Renal cortical epithelial cell (primary cell): ENCODE data around the gene C1QA. TPM values are rescaled to one million over a fixed set of nuclear protein-coding genes. Genes with fewer than 3 reads are reported as not detected.
"Not testable (repeated sequence)": the region's sequence is repeated elsewhere in the genome, so short reads cannot be mapped to it uniquely, and the experiment has no call there.

Source experiments
- DNase-seq: peaks from one replicate; pipeline ENCODE4 v3.0.0-alpha.2; 2011; ENCODE audit warnings: low read depth
- total RNA-seq: library from RNA; depleted of rRNA; stranded (reverse); fragments of >200 nt; gene quantifications from 2 replicates; pipeline ENCODE4 v1.2.3, GENCODE V29; 2014

C1QA gene
- total RNA-seq, 1 donor from 2014 or later: not detected

- peak; percentile 52 for DNase-seq
Observed at GRCh38 chr1:22673486-22674409, 37.3 kb downstream of the C1QA start.

- DNase-seq: no peak
Observed at GRCh38 chr1:22674410-22674749, 38.0 kb downstream of the C1QA start.

GRCh38 chr1:22676151-22676550 is 39.7 kb downstream of the C1QA start:
- DNase-seq: not testable (repeated sequence)

- no peak for DNase-seq
Observed at GRCh38 chr1:22676916-22677583, 40.6 kb downstream of the C1QA start.

GRCh38 chr1:22677931-22678896 is 41.8 kb downstream of the C1QA start:
- no peak for DNase-seq

GRCh38 chr1:22680726-22681125 is 44.3 kb downstream of the C1QA start:
- no peak for DNase-seq

- DNase-seq: no peak
Observed at GRCh38 chr1:22681556-22682276, 45.3 kb downstream of the C1QA start.

GRCh38 chr1:22683547-22683946 is 47.1 kb downstream of the C1QA start:
- no peak for DNase-seq

- no peak for DNase-seq
Observed at GRCh38 chr1:22685591-22686059, 49.2 kb downstream of the C1QA start.

GRCh38 chr1:22687191-22687590 is 50.8 kb downstream of the C1QA start:
- DNase-seq: peak; percentile 27

GRCh38 chr1:22688466-22688865 is 52.0 kb downstream of the C1QA start:
- DNase-seq: no peak

Other genes starting within 250 kb of the C1QA start
- 4.5 and 15.0 TPM in 2 replicates for gene ZBTB40, start 184.8 kb upstream of the C1QA start, total RNA-seq
- gene EPHA8, start 73.1 kb upstream of the C1QA start, total RNA-seq: not detected in 2 replicates
- not detected in 2 replicates for gene C1QC, start 7.0 kb downstream of the C1QA start, total RNA-seq
- gene C1QB, start 16.6 kb downstream of the C1QA start, total RNA-seq: not detected in 2 replicates
- gene EPHB2, start 74.2 kb downstream of the C1QA start, total RNA-seq: 136 and 159 TPM in 2 replicates